AG10803 (cell line): ENCODE results near the gene PDIA6.
A peak's percentile ranks its signal among the peaks of the same experiment; 100 is the strongest.

Experiments
- DNase-seq: peaks from one replicate; pipeline ENCODE4 v3.0.0; 2010; ENCODE audit warnings: low read depth
- H3K4me3 ChIP-seq: 2 replicates; pipeline ENCODE4 v1.5.1; 2011; ENCODE audit warnings: mild to moderate bottlenecking, low read length, control low read depth
- TF ChIP-seq, protein P1 (sequence below): conservative IDR thresholded peaks from 2 replicates; pipeline ENCODE4 v1.5.1; 2011; ENCODE audit warnings: mild to moderate bottlenecking, low read length, control low read depth, inconsistent platforms

Gene PDIA6

DNA sequence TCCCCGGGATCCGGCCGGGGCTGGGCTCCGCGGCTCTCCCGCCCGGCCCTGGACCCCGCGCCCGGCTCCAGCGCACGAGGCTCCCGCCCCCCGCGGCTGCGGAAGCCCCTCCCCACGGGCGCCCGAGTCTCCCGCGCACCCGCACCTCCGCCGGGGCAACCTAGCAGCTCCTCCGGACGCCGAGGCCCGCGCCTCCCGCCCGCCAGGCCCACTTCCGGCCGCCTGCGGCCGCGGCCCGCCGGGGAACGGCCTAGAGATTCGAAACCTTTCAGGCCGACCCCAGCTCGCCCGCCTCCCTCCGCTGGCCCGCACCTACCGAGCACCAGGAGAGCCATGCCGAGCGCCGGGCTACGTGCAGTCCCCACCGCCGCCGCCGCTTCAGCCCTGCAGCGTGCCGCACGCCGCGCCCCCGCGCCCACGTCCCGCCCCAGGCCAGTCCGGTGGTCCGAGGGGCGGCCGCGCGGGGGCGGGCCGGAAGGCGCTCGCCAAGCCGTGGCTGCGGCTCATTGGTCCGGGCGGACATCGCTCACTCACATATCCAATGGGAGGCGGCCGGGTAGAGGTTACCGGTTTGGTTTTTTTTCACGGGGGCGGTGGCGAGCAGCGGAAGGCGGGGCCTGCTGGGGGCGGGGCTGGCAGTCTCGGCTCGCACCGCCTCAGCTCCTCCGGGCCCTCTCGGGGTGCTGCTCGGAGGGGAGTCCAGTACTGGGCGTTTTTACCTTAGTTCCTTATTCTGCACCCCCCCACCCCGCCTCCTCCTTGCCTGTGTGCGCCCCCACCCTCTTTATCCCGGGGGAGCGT is at the start of gene PDIA6:
Gene PDIA6, minus strand, starts transcription at position 424 of the 801 bp plus-strand sequence. Its CDS starts 89 bp downstream, at position 335.
- DNase-seq = peak; percentile 96
- peak within 1 kb of the TSS; percentile 78 for H3K4me3 ChIP-seq
- TF ChIP-seq, protein P1, sequence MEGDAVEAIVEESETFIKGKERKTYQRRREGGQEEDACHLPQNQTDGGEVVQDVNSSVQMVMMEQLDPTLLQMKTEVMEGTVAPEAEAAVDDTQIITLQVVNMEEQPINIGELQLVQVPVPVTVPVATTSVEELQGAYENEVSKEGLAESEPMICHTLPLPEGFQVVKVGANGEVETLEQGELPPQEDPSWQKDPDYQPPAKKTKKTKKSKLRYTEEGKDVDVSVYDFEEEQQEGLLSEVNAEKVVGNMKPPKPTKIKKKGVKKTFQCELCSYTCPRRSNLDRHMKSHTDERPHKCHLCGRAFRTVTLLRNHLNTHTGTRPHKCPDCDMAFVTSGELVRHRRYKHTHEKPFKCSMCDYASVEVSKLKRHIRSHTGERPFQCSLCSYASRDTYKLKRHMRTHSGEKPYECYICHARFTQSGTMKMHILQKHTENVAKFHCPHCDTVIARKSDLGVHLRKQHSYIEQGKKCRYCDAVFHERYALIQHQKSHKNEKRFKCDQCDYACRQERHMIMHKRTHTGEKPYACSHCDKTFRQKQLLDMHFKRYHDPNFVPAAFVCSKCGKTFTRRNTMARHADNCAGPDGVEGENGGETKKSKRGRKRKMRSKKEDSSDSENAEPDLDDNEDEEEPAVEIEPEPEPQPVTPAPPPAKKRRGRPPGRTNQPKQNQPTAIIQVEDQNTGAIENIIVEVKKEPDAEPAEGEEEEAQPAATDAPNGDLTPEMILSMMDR = no peak

DNA sequence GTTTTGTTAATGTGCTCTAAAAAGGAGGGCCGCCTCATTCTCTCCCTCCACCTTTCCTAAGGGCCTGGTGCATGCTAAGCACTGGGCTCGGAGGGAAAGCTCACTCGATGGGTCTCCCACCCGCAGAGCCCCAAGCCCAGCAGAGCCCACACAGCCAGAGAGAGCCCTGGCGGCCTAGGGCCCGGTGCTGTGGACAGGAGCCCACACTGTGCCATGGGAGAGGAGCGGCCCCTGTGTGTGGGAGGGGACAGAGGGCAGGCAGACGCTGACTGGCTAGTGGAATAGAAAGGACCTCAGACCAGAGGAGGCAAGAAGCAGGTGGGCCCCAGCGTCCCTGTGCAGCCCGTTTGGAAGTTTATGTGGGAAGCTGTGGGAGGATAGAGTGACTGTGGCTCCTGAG is 49.7 kb upstream of the PDIA6 start:
- TF ChIP-seq, protein P1 = no peak
- DNase-seq = no peak

GRCh38 chr2:10861765-10862164 is 49.2 kb upstream of the PDIA6 start:
- DNase-seq = no peak
- no peak overlapping the region for H3K4me3 ChIP-seq
- TF ChIP-seq, protein P1 = no peak

More for the DNA sequence above, 49.7 kb upstream of the PDIA6 start:
- H3K4me3 ChIP-seq = no peak overlapping the region

GRCh38 chr2:10860814-10861325 is 48.3 kb upstream of the PDIA6 start:
- TF ChIP-seq, protein P1 = no peak
- no peak overlapping the region for H3K4me3 ChIP-seq
- no peak for DNase-seq

DNA sequence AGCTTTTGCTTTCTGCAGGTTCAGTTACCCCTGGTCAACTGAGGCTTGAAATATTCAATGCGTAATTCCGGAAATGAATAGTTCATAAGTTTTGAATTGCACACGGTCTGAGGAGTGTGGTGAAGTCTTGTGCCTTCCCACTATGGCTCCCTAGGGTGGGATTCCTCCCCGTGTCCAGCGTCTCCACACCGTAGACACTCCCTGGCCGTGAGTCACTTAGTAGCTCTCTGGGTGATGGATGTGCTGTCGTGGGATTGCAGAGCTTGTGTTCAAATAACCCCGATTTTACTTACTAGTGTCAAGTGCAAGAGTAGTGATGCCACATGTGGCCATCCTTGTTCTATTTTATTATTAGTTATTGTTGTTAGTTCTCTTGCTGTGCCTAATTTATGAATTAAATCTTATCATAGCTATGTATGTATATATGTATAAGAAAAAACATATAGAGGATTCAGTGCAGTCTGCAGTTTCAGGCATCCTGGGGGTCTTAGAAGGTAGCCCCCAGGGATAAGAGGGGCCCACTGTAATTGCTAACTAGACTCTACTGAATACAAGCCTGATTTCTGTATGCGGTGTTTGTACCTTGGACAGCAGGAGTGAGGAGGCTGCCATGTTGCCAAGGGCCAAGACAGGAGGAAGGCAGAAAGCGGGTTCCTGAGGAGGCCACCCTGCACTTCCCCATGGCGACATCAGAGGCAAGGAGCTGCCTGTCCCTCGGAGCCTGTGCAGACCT is 47.7 kb upstream of the PDIA6 start:
- TF ChIP-seq, protein P1 = no peak
- no peak overlapping the region for H3K4me3 ChIP-seq
- no peak for DNase-seq

DNA sequence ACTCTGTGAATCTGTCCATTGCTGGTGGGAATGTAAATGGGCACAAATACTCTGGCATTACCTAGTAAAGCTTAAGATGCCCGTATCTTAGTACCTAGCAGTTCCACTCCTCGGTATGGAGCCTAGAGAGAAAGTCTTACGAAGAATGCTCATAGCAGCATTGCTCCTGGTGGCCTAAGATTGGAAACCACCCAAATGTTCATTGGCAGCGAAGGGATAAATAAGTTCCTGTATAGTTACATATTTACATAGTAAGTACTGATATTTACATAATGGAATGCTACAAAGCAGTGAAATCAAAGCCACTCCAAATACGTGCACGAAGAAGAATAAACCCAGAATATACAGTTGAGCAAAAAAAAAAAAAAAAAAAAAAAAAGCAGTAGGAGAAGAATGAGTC is 46.7 kb upstream of the PDIA6 start:
- TF ChIP-seq, protein P1 = no peak
- H3K4me3 ChIP-seq = no peak overlapping the region
- DNase-seq = no peak

- DNase-seq = no peak
- TF ChIP-seq, protein P1 = no peak
- no peak overlapping the region for H3K4me3 ChIP-seq
Measured at GRCh38 chr2:10848541-10848940, 36.0 kb upstream of the PDIA6 start.
